Measurements from ENCODE around the gene LCN12.

DNA sequence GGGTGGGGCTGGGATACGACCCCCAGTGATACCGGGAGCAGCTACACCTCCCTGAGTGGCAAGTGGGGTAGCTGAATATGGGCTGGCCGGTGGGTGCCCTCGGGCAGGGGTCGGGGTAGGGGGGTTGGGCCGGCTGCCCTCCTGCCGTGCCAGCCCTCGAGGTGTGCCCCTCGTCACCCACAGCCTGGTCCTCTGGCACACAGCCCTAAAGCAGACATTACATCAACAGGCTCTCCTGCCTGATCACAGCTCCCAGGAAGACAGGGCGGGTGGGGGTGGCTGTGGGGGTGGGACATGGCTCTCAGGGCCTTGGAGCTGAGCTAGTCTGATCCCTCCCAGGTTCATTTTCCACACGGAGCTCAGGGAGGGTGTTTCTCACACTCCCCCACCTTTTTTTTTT, 30.8 kb upstream of the LCN12 start:
- TF ChIP-seq, protein P1, sequence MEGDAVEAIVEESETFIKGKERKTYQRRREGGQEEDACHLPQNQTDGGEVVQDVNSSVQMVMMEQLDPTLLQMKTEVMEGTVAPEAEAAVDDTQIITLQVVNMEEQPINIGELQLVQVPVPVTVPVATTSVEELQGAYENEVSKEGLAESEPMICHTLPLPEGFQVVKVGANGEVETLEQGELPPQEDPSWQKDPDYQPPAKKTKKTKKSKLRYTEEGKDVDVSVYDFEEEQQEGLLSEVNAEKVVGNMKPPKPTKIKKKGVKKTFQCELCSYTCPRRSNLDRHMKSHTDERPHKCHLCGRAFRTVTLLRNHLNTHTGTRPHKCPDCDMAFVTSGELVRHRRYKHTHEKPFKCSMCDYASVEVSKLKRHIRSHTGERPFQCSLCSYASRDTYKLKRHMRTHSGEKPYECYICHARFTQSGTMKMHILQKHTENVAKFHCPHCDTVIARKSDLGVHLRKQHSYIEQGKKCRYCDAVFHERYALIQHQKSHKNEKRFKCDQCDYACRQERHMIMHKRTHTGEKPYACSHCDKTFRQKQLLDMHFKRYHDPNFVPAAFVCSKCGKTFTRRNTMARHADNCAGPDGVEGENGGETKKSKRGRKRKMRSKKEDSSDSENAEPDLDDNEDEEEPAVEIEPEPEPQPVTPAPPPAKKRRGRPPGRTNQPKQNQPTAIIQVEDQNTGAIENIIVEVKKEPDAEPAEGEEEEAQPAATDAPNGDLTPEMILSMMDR (IDR thresholded peaks at IDR 0.05) = no peak
- TF ChIP-seq POLR2A (IDR thresholded peaks at IDR 0.05) = no peak

All from right lobe of liver (tissue), 4 donors.